NCI-H2227 (cell line): ENCODE measurements around the gene IL17REL.

Source experiments
- DNase-seq: peaks from one replicate; lab custom pipeline; 2025; ENCODE audit not compliant: unreplicated experiment; lab: John Stamatoyannopoulos, UW

The IL17REL gene

GRCh38 chr22:50027639-50028537 is 15.3 kb upstream of the IL17REL start:
- no peak for DNase-seq

DNA sequence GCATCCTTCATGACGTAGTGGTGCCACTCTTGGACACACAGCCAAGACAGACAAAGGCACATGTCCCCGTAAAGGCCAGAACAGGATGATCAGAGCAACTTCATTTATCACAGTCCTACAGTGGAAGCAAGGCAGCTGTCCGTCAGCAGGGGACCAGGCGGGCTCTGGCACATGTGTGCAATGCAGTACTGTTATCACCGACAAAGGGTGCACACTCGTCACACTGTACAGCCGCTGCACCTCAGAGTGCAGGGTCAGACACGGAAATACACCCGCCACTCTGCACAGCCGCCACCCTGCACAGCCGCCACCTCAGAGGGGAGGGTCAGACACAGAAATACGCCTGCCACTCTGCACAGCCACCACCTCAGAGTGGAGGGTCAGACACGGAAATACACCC is 13.4 kb upstream of the IL17REL start:
- DNase-seq, result no peak

DNA sequence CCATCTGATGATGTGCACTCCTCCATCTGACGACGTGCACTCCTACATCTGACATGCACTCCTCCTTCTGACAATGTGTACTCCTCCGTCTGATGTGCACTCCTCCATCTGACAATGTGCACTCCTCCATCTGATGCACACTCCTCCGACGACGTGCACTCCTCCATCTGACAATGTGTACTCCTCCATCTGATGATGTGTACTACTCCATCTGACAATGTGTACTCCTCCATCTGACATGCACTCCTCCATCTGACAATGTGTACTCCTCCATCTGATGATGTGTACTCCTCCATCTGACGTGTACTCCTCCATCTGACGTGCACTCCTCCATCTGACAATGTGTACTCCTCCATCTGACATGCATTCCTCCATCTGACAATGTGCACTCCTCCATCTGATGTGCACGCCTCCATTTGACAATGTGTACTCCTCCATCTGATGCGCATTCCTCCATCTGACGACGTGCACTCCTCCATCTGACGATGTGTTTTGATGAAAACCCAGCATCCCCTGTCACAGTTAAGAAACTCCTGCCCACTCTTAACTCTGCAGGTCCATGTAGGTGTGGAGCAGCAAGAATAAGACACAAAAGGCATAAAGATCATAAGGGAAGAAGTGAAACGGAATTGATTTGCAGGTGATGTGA is 9.7 kb upstream of the IL17REL start:
- DNase-seq, result no peak

- no peak for DNase-seq
Measured at GRCh38 chr22:50020606-50021005, 8.0 kb upstream of the IL17REL start.

DNA sequence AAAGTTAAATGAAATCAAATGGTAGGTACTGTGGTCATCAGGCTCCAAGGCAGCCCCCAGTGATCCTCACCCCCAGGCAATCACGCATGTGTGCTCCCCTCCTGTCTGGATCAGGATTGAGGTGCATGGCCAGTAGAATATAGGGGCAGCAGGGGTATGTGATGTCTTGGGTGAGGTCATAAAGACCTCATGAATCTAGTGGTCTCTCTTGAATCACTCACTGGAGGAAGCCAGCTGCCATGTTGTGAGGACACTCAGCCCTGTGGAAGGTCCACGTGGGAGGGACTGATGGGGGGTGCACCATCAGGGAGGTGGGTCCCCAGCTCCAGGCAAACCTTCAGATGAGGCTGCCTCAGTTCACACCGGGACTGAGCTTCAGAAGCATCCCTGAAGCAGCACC is 6.8 kb upstream of the IL17REL start:
- DNase-seq, result no peak

DNA sequence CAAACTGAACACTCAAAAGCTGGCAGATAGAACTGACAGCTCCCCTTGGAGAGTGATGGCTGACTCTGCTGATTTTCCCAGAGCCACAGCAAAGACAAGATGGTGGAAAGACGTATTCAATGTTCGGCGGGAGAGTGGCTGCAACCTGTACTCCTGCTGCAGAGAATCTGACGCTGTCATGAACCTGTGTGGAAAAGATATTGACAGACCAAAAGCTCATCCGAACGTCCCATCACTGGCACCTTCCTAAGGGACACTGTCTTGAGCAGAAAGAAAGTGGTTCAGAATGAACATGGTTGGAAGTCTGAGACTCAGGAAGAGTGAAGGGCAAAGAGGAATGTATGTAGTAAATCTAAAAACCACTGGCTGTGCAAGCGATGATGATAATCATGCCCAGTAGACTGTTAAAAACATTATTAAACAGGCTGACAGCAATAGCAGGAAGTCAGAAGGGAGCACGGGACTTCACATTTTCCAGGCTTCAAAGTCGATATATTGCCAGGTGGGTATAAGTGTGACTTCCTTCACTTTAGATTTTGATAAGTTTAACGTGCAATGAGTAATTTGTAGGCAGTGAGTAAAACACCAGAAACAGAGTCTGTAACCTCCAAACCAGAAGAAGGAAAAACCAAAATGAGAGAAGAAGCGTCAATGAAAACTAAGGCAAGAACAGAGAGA is 6.2 kb upstream of the IL17REL start:
- DNase-seq, result no peak

DNA sequence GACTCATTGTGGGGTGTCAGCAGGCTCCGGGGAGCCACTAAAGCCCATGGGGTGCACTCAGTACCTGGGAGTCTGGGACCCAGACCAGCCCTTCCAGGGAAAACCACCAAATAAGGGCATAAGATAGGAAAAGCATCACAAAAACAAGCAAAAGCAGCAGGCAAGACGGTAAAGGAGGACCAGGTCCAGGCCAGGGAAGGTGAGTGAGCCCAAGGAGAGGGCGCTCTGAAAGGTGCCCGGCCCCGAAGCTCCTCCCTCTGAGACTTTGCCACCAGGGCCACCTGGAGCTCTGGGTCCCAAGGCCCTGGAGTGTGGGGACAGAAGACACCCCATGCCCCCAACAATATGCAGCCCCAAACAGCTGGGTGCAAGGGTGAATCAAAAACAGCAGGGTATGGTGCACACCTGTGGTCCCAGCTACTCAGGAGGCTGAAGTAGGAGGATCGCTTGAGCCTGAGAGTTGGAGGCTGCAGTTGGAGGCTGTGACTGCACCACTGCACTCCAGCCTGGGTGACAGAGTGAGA is 5.2 kb upstream of the IL17REL start:
- no peak for DNase-seq

- no peak for DNase-seq
Measured at GRCh38 chr22:50016988-50017700, 4.6 kb upstream of the IL17REL start.

GRCh38 chr22:50016308-50016987 is 3.9 kb upstream of the IL17REL start:
- no peak for DNase-seq

- DNase-seq, result no peak
Measured at GRCh38 chr22:50015451-50016307, 3.1 kb upstream of the IL17REL start.

DNA sequence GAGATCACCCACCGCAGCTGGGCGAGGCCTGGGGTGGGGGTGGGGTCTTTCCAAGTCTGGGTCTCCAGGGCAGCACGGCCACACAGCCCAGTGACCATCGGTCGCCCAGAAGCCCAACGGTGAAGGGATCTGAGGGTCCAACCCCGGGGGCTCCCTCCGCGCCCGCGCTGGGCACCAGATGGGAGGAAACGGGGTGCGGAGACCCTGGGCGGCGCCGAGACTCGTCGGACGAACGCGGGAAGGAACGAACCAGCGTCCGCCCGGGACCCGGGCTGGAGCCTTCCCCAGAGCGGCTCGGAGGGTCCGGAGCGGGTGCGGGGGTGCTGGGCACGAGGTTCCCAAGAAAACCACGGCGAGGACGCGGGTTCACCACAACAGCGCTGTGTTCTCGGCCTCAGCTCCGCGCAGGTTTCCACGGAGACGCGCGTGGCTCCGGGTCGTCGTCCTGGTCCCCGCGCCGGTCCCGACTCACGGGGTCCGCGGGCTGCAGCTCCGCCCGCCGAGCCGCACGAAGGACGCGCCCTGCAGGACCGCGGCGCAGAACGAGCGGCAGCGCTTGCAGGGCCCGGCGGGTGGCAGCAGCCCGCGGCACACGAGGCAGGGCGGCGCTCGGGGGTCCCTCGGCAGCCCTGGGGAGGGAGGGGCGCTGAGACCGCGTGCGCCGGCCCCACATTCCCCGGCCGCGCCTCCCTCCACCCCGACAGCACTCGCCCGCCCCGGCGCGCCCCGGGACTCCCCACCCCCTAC is 2.3 kb upstream of the IL17REL start:
- DNase-seq, result peak; percentile 32

DNA sequence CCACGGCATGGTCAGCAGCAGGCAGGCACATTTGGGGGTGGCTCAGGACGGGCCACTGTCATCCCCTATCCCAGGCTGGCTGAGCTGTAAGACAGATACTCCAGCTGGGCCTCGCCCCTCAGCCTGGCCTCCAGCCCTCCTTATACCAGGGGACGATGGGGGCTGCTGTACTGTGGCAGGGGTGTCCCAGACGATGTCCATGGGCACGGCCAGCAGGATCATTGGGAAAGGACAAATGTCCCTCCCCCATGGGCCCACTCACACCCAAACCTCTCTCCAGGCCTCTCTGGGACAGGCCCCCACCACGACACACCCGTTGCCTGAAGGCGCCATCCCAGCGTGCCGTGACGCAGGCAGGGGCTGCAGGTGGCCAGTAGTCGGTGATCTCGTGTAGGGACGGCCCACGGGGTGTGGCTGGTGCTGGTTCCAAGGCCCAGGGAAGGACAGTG is 1.5 kb upstream of the IL17REL start:
- DNase-seq, result no peak

- no peak for DNase-seq
Measured at GRCh38 chr22:50011447-50012210, 936 bp downstream of the IL17REL start.

GRCh38 chr22:50010676-50011446 is 1.7 kb downstream of the IL17REL start:
- no peak for DNase-seq

DNA sequence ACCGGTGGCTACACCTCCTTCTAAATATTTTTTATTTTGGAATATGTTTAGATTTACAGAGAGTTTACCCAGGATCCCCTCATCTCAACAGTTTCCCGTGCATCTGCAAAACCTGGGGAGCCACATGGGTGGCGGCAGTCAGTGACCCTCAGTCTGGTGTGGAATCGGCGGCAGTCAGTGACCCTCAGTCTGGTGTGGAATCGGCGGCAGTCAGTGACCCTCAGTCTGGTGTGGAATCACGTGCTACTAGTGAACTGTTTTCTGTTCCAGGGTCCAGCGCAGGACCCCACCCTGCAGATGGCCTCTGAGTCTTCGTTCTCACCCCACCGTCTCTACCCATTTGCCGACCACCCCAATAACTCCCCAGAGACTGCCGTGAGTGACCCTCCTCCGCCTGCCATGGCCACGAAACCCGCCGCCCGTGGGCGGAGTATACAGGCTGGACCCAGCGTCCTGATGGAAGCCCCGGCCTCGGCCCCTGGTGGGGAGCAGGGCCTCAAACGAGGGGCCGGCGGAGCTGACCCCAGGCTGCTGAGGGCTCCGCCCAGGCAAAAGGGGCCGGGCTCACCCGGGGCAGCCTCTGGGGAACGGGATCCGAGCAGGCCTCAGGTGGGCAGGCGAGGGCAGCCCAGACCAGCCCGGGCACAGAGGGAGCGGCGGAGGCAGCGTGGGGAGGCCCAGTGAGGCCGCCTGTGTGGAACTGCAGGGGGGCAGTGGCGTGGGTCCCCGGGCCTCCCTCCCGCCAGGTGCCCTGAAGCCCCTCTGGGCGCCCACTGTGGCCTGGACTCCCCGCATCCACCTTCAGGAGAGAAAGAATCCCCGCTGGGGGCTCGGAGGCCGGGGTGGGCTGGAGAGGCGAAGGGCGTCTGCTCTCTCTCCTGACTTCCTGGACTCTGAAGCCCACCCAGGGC is 2.5 kb downstream of the IL17REL start:
- no peak for DNase-seq

- no peak for DNase-seq
Measured at GRCh38 chr22:50009251-50009650, 3.3 kb downstream of the IL17REL start.
